HepG2 (cell line): Measurements from ENCODE around the gene HPS3. TPM values are rescaled to one million over a fixed set of nuclear protein-coding genes. Genes with fewer than 3 reads are reported as not detected.

Experiments used
- MYC ChIP-seq: sonication (generic); formaldehyde crosslinking; IDR thresholded peaks from 2 replicates; pipeline ENCODE4 v1.9.0; 2021; ENCODE audit warnings: missing genetic modification reagents, borderline replicate concordance
- polyA plus RNA-seq, 8 experiments: library from polyadenylated mRNA; depleted of rRNA in 3 of 8; stranded (reverse) in 7 of 8; unstranded in 1 of 8; fragments of >200 nt; fragmentation: Illumina TruSeq in 4 of 8; extraction: Trizol in 4 of 8; gene quantifications; 2 replicates each; pipeline versions ENCODE4 v1.2.1 to v1.2.3, GENCODE V29; 2011 to 2016; ENCODE audit warnings: low read depth in 4 of 8, missing spikeins in 1 of 8, mixed read lengths in 1 of 8; ENCODE audit not compliant: insufficient read depth in 1 of 8
- total RNA-seq, 5 experiments: library from RNA; depleted of rRNA; stranded (reverse); fragments of >200 nt; fragmentation: Illumina TruSeq; extraction: Trizol; gene quantifications; 2 replicates each; pipeline ENCODE4 v1.2.3, GENCODE V29; 2016; ENCODE audit warnings: low read depth in 1 of 5
- TF ChIP-seq, protein P1 (sequence below): sonication (generic); formaldehyde crosslinking; IDR thresholded peaks from one replicate; pipeline ENCODE4 v1.5.1; 2020; ENCODE audit warnings: mild to moderate bottlenecking, missing genetic modification reagents; ENCODE audit errors: not compliant biosample characterization
- TF ChIP-seq, protein P2 (sequence below): sonication (generic); formaldehyde crosslinking; IDR thresholded peaks from 2 replicates; pipeline ENCODE4 v1.4.0; 2020; ENCODE audit warnings: missing genetic modification reagents, borderline replicate concordance

Gene HPS3
- total and polyA plus RNA-seq, 2 of the 13 experiments (the other 11 are each of a cell fraction or from before 2014, with no cell fraction given): 9.5 to 18.9 TPM

DNA sequence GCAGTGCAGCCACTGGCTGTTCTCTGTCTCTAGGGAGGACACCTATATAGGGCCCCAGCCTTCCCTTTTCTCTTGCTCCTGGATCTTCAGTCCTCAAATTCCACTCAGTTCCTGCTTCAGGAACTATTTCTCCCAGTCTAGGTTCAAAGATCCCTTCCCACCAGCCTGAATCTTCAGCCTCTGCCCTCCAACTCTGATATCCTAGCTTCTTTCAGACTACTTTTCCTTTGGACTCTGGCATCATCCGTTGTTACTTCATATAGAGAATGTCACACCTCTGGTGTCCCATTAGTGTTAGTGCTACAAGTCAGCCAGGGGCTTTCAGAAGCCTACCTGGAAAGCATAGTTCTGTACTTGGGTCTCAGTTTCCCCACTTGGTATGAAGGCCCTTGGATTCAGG lies 10.0 kb upstream of the HPS3 start (continued):
- TF ChIP-seq, protein P1, sequence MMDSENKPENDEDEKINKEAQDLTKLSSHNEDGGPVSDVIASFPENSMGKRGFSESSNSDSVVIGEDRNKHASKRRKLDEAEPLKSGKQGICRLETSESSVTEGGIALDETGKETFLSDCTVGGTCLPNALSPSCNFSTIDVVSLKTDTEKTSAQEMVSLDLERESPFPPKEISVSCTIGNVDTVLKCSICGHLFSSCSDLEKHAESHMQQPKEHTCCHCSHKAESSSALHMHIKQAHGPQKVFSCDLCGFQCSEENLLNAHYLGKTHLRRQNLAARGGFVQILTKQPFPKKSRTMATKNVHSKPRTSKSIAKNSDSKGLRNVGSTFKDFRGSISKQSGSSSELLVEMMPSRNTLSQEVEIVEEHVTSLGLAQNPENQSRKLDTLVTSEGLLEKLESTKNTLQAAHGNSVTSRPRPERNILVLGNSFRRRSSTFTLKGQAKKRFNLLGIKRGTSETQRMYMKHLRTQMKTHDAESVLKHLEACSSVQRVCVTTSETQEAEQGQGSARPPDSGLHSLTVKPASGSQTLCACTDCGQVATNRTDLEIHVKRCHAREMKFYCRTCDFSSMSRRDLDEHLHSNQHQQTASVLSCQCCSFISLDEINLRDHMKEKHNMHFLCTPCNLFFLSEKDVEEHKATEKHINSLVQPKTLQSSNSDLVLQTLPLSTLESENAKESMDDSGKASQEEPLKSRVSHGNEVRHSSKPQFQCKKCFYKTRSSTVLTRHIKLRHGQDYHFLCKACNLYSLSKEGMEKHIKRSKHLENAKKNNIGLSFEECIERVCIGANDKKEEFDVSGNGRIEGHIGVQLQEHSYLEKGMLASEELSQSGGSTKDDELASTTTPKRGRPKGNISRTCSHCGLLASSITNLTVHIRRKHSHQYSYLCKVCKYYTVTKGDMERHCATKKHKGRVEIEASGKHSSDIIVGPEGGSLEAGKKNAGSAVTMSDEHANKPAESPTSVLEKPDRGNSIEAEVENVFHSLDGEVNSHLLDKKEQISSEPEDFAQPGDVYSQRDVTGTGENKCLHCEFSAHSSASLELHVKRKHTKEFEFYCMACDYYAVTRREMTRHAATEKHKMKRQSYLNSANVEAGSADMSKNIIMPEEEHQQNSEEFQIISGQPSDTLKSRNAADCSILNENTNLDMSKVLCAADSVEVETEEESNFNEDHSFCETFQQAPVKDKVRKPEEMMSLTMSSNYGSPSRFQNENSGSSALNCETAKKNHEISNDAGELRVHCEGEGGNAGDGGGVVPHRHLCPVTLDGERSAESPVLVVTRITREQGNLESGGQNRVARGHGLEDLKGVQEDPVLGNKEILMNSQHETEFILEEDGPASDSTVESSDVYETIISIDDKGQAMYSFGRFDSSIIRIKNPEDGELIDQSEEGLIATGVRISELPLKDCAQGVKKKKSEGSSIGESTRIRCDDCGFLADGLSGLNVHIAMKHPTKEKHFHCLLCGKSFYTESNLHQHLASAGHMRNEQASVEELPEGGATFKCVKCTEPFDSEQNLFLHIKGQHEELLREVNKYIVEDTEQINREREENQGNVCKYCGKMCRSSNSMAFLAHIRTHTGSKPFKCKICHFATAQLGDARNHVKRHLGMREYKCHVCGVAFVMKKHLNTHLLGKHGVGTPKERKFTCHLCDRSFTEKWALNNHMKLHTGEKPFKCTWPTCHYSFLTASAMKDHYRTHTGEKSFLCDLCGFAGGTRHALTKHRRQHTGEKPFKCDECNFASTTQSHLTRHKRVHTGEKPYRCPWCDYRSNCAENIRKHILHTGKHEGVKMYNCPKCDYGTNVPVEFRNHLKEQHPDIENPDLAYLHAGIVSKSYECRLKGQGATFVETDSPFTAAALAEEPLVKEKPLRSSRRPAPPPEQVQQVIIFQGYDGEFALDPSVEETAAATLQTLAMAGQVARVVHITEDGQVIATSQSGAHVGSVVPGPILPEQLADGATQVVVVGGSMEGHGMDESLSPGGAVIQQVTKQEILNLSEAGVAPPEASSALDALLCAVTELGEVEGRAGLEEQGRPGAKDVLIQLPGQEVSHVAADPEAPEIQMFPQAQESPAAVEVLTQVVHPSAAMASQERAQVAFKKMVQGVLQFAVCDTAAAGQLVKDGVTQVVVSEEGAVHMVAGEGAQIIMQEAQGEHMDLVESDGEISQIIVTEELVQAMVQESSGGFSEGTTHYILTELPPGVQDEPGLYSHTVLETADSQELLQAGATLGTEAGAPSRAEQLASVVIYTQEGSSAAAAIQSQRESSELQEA (CRISPR knock-in tag): no peak
- TF ChIP-seq, protein P2, sequence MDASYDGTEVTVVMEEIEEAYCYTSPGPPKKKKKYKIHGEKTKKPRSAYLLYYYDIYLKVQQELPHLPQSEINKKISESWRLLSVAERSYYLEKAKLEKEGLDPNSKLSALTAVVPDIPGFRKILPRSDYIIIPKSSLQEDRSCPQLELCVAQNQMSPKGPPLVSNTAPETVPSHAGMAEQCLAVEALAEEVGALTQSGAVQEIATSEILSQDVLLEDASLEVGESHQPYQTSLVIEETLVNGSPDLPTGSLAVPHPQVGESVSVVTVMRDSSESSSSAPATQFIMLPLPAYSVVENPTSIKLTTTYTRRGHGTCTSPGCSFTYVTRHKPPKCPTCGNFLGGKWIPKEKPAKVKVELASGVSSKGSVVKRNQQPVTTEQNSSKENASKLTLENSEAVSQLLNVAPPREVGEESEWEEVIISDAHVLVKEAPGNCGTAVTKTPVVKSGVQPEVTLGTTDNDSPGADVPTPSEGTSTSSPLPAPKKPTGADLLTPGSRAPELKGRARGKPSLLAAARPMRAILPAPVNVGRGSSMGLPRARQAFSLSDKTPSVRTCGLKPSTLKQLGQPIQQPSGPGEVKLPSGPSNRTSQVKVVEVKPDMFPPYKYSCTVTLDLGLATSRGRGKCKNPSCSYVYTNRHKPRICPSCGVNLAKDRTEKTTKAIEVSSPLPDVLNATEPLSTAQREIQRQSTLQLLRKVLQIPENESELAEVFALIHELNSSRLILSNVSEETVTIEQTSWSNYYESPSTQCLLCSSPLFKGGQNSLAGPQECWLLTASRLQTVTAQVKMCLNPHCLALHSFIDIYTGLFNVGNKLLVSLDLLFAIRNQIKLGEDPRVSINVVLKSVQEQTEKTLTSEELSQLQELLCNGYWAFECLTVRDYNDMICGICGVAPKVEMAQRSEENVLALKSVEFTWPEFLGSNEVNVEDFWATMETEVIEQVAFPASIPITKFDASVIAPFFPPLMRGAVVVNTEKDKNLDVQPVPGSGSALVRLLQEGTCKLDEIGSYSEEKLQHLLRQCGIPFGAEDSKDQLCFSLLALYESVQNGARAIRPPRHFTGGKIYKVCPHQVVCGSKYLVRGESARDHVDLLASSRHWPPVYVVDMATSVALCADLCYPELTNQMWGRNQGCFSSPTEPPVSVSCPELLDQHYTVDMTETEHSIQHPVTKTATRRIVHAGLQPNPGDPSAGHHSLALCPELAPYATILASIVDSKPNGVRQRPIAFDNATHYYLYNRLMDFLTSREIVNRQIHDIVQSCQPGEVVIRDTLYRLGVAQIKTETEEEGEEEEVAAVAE (CRISPR knock-in tag): no peak
- no peak for TF ChIP-seq MYC (CRISPR knock-in tag)
